ENCODE measurements around the gene LRP6. TPM values are rescaled to one million over a fixed set of nuclear protein-coding genes. Genes with fewer than 3 reads are reported as not detected.
A peak's percentile ranks its signal among the peaks of the same experiment; 100 is the strongest.

Gene LRP6
- total and polyA plus RNA-seq, 4 donors: 14.7 to 76.8 (median 23.2) TPM

- no peak overlapping the region for H3K4me3 ChIP-seq (ENCODE audit: low read depth in 1 of 3, low read length in 3 of 3)
- no peak overlapping the region for H3K27ac ChIP-seq (ENCODE audit: low read depth in 1 of 2, low read length in 2 of 2)
- 34% methylated on average over 2 of the region's 2 CpGs for WGBS
- peaks cover 7 to 32% (median 21%) of the 10 kb centered on the region in 4 donors for H3K4me1 ChIP-seq (ENCODE audit: control insufficient read depth in 4 of 4, insufficient read depth in 4 of 4, low read length in 3 of 4)
- H3K9ac ChIP-seq (ENCODE audit: low read depth in 1 of 2, low read length in 2 of 2): no peak overlapping the region
- no peaks in the 10 kb centered on the region for H3K36me3 ChIP-seq (ENCODE audit: control insufficient read depth in 4 of 4, insufficient read depth in 3 of 4, low read depth in 1 of 4, low read length in 3 of 4)
- no peak for DNase-seq (ENCODE audit: low spot score)
- no peaks in the 10 kb centered on the region for H3K9me3 ChIP-seq (ENCODE audit: control insufficient read depth in 4 of 4, low read length in 3 of 4)
- TF ChIP-seq HNF4A (conservative IDR thresholded peaks at IDR 0.05): peak; percentile 8 to 9
- TF ChIP-seq, protein P1, sequence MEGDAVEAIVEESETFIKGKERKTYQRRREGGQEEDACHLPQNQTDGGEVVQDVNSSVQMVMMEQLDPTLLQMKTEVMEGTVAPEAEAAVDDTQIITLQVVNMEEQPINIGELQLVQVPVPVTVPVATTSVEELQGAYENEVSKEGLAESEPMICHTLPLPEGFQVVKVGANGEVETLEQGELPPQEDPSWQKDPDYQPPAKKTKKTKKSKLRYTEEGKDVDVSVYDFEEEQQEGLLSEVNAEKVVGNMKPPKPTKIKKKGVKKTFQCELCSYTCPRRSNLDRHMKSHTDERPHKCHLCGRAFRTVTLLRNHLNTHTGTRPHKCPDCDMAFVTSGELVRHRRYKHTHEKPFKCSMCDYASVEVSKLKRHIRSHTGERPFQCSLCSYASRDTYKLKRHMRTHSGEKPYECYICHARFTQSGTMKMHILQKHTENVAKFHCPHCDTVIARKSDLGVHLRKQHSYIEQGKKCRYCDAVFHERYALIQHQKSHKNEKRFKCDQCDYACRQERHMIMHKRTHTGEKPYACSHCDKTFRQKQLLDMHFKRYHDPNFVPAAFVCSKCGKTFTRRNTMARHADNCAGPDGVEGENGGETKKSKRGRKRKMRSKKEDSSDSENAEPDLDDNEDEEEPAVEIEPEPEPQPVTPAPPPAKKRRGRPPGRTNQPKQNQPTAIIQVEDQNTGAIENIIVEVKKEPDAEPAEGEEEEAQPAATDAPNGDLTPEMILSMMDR (IDR thresholded peaks at IDR 0.05; ENCODE audit: low read depth, low read length, missing input control): no peak
- H3K27me3 ChIP-seq (ENCODE audit: control insufficient read depth in 4 of 4, insufficient read depth in 4 of 4, low read length in 3 of 4): no peaks in the 10 kb centered on the region
Observed at GRCh38 chr12:12221560-12221959, 45.3 kb downstream of the LRP6 start.

GRCh38 chr12:12219664-12220063 is 47.2 kb downstream of the LRP6 start:
- Histone ChIP-seq H3K27me3 (ENCODE audit: control insufficient read depth in 4 of 4, insufficient read depth in 4 of 4, low read length in 3 of 4) (no peaks in the 10 kb centered on the region), H3K27ac (ENCODE audit: low read depth in 1 of 2, low read length in 2 of 2) (no peak overlapping the region), H3K36me3 (ENCODE audit: control insufficient read depth in 4 of 4, insufficient read depth in 3 of 4, low read depth in 1 of 4, low read length in 3 of 4) (no peaks in the 10 kb centered on the region), H3K9ac (ENCODE audit: low read depth in 1 of 2, low read length in 2 of 2) (no peak overlapping the region), H3K4me3 (ENCODE audit: low read depth in 1 of 3, low read length in 3 of 3) (no peak overlapping the region), H3K9me3 (ENCODE audit: control insufficient read depth in 4 of 4, low read length in 3 of 4) (no peaks in the 10 kb centered on the region), H3K4me1 (ENCODE audit: control insufficient read depth in 4 of 4, insufficient read depth in 4 of 4, low read length in 3 of 4) (peaks cover 12 to 33% (median 23%) of the 10 kb centered on the region in 4 donors)
- no peak for DNase-seq (ENCODE audit: low spot score)
- TF ChIP-seq ATF3 (IDR thresholded peaks at IDR 0.05): no peak
- TF ChIP-seq HNF4A (conservative IDR thresholded peaks at IDR 0.05): peak; percentile 50 to 56
- peak; percentile 27 for TF ChIP-seq SP1 (IDR thresholded peaks at IDR 0.05)
- TF ChIP-seq, protein P2, sequence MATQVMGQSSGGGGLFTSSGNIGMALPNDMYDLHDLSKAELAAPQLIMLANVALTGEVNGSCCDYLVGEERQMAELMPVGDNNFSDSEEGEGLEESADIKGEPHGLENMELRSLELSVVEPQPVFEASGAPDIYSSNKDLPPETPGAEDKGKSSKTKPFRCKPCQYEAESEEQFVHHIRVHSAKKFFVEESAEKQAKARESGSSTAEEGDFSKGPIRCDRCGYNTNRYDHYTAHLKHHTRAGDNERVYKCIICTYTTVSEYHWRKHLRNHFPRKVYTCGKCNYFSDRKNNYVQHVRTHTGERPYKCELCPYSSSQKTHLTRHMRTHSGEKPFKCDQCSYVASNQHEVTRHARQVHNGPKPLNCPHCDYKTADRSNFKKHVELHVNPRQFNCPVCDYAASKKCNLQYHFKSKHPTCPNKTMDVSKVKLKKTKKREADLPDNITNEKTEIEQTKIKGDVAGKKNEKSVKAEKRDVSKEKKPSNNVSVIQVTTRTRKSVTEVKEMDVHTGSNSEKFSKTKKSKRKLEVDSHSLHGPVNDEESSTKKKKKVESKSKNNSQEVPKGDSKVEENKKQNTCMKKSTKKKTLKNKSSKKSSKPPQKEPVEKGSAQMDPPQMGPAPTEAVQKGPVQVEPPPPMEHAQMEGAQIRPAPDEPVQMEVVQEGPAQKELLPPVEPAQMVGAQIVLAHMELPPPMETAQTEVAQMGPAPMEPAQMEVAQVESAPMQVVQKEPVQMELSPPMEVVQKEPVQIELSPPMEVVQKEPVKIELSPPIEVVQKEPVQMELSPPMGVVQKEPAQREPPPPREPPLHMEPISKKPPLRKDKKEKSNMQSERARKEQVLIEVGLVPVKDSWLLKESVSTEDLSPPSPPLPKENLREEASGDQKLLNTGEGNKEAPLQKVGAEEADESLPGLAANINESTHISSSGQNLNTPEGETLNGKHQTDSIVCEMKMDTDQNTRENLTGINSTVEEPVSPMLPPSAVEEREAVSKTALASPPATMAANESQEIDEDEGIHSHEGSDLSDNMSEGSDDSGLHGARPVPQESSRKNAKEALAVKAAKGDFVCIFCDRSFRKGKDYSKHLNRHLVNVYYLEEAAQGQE (IDR thresholded peaks at IDR 0.05): peak; percentile 48
- TF ChIP-seq EGR1 (IDR thresholded peaks at IDR 0.05; ENCODE audit: low read depth in 2 of 2): no peak
- TF ChIP-seq YY1 (IDR thresholded peaks at IDR 0.05): no peak
- TF ChIP-seq RXRA (IDR thresholded peaks at IDR 0.05): peak; percentile 49 to 50
- peak in 1 of 2 donors; percentile 19 for TF ChIP-seq RAD21 (IDR thresholded peaks at IDR 0.05)
- 62% methylated on average over 9 of the region's 9 CpGs for WGBS

DNA sequence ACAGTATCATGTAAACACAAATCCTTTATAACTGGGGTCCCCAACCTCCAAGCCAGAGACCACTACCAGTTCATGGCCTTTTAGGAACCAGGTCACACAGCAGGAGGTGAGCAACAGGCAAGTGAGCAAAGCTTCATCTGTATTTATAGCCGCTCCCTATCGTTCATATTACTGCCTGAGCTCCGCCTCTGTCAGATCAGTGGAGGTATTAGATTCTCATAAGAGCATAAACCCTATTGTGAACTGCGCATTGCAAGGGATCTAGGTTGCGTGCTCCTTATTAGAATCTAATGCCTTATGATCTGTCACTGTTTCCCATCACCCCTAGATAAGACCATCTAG is 49.9 kb downstream of the LRP6 start:
- TF ChIP-seq FOXA2 (IDR thresholded peaks at IDR 0.05) (no peak), RAD21 (IDR thresholded peaks at IDR 0.05) (no peak), SP1 (IDR thresholded peaks at IDR 0.05) (no peak), FOXA1 (IDR thresholded peaks at IDR 0.05) (no peak), HNF4A (conservative IDR thresholded peaks at IDR 0.05) (no peak), YY1 (IDR thresholded peaks at IDR 0.05) (no peak), TAF1 (conservative IDR thresholded peaks at IDR 0.05) (no peak)
- TF ChIP-seq, protein P3, sequence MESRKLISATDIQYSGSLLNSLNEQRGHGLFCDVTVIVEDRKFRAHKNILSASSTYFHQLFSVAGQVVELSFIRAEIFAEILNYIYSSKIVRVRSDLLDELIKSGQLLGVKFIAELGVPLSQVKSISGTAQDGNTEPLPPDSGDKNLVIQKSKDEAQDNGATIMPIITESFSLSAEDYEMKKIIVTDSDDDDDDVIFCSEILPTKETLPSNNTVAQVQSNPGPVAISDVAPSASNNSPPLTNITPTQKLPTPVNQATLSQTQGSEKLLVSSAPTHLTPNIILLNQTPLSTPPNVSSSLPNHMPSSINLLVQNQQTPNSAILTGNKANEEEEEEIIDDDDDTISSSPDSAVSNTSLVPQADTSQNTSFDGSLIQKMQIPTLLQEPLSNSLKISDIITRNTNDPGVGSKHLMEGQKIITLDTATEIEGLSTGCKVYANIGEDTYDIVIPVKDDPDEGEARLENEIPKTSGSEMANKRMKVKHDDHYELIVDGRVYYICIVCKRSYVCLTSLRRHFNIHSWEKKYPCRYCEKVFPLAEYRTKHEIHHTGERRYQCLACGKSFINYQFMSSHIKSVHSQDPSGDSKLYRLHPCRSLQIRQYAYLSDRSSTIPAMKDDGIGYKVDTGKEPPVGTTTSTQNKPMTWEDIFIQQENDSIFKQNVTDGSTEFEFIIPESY (IDR thresholded peaks at IDR 0.05): no peak
- Histone ChIP-seq H3K4me3 (ENCODE audit: low read depth in 1 of 3, low read length in 3 of 3) (no peak overlapping the region), H3K36me3 (ENCODE audit: control insufficient read depth in 4 of 4, insufficient read depth in 3 of 4, low read depth in 1 of 4, low read length in 3 of 4) (no peaks in the 10 kb centered on the region), H3K9ac (ENCODE audit: low read depth in 1 of 2, low read length in 2 of 2) (peak overlapping the region in 1 of 2 donors; percentile 79), H3K4me1 (ENCODE audit: control insufficient read depth in 4 of 4, insufficient read depth in 4 of 4, low read length in 3 of 4) (peaks cover 14 to 35% (median 28%) of the 10 kb centered on the region in 4 donors), H3K27ac (ENCODE audit: low read depth in 1 of 2, low read length in 2 of 2) (peak overlapping the region; percentile 57 to 59), H3K27me3 (ENCODE audit: control insufficient read depth in 4 of 4, insufficient read depth in 4 of 4, low read length in 3 of 4) (no peaks in the 10 kb centered on the region), H3K9me3 (ENCODE audit: control insufficient read depth in 4 of 4, low read length in 3 of 4) (no peaks in the 10 kb centered on the region)
- DNase-seq (ENCODE audit: low spot score): no peak
- 76% methylated on average over 5 of the region's 5 CpGs for WGBS
